Ovary (tissue), 9 donors: Measurements from ENCODE around the gene C1QTNF12. TPM values are rescaled to one million over a fixed set of nuclear protein-coding genes. Genes with fewer than 3 reads are reported as not detected.

Experiments used
- DNase-seq, 5 donors: peaks; one replicate each; pipeline ENCODE4 v3.0.0-alpha.2; 2019 to 2020
- H3K27ac ChIP-seq, 2 donors: fragments of 200-600 bp; one replicate each; pipeline versions ENCODE4 v1.5.1 to v1.8.0; 2019 to 2022
- H3K27me3 ChIP-seq: fragments of 200-600 bp; one replicate; pipeline ENCODE4 v1.8.0; 2022
- H3K36me3 ChIP-seq: fragments of 200-600 bp; sonication (generic); one replicate; pipeline ENCODE4 v1.5.1; 2019
- H3K4me1 ChIP-seq: one replicate; pipeline ENCODE4 v1.8.1; 2013; ENCODE audit warnings: mild to moderate bottlenecking, moderate library complexity; ENCODE audit not compliant: insufficient read depth
- H3K4me3 ChIP-seq: fragments of 200-600 bp; sonication (generic); one replicate; pipeline ENCODE4 v1.5.1; 2017
- H3K9me3 ChIP-seq, 2 donors: fragments of 200-600 bp in 1 of 2; sonication (generic) in 1 of 2; one replicate each; pipeline versions ENCODE4 v1.5.1 to v1.8.1; 2013 to 2019; ENCODE audit warnings: mild to moderate bottlenecking in 1 of 2, moderate library complexity in 1 of 2
- CTCF ChIP-seq, 3 donors: fragments of 450-650 bp in 2 of 3; fragments of 200-600 bp in 1 of 3; IDR thresholded peaks; one replicate each; pipeline versions ENCODE4 v1.5.1 to v1.8.0; 2016 to 2022; ENCODE audit warnings: antibody characterized with exemption in 3 of 3, mild to moderate bottlenecking in 1 of 3
- EP300 ChIP-seq: sonication (generic); formaldehyde crosslinking; IDR thresholded peaks from one replicate; pipeline ENCODE4 v1.6.1; 2017; ENCODE audit warnings: antibody characterized with exemption
- POLR2A ChIP-seq: fragments of 450-650 bp; IDR thresholded peaks from one replicate; pipeline ENCODE4 v1.6.1; 2017; ENCODE audit warnings: antibody characterized with exemption, mild to moderate bottlenecking, moderate library complexity
- WGBS, 3 donors: extraction: QIAGEN DNeasy Blood & Tissue Kit in 1 of 3; methylation state at CpG; one replicate each; pipeline versions ENCODE4 v1.1.5 to v1.1.7; 2013 to 2017; 5-methylcytosine and 5-hydroxymethylcytosine counted together
- intact Hi-C, 4 donors: fragments of 100-400 bp; cut with DNase I; formaldehyde crosslinking; loops; one replicate each; pipeline versions ENCODE4 v1.11.0 to v1.15.1; 2022 to 2023
- polyA plus RNA-seq, 2 donors: library from polyadenylated mRNA; stranded (reverse); fragments of 200-250 nt in 1 of 2; fragments of 350-450 nt in 1 of 2; fragmentation: Illumina TruSeq in 1 of 2; extraction: RNeasy Lipid Tissue Mini Kit (QIAGEN cat#74804) in 1 of 2; gene quantifications; one replicate each; pipeline ENCODE4 v1.2.3, GENCODE V29; 2013 to 2014
- total RNA-seq, 7 donors: library from RNA; depleted of rRNA in 2 of 7; stranded (reverse); fragments of >200 nt in 2 of 7; fragmentation: NEBNext Ultra II Directional in 3 of 7; extraction: Animal tissue kit (Norgen Biotek cat#: 25700) in 3 of 7; gene quantifications; one replicate each; pipeline versions ENCODE4 v1.1.0 to v1.2.4, GENCODE V29; 2016 to 2023
- donor health status: DM: no; HTN: no; CAD: no; lungs with moderate emphysema.
- donor health status: DM: no; HTN: no; CAD: no.
- donor health status: Bipolar disorder and iron deficiency.
- donor health status: DM: yes; HTN: yes; CAD: no.
- donor health status: DM: no; HTN: no; CAD: no.
- donor health status: DM: yes; HTN: yes; CAD: no.

The C1QTNF12 gene
- total and polyA plus RNA-seq, 9 donors, result 0.92 to 4.8 (median 1.4) TPM; not detected in 1

- Histone ChIP-seq H3K27ac (no peak overlapping the region), H3K4me1 (no peaks in the 10 kb centered on the region), H3K9me3 (no peaks in the 10 kb centered on the region), H3K4me3 (no peak overlapping the region), H3K36me3 (no peaks in the 10 kb centered on the region), H3K27me3 (peaks cover 10% of the 10 kb centered on the region)
- intact Hi-C loops, result loop anchor here in 1 of 4 donors (10.0 kb wide), 1 partner anchor 214 kb away; the partner anchor contains the start of gene AGRN
- no peak for TF ChIP-seq EP300
- no peak for TF ChIP-seq POLR2A
- TF ChIP-seq CTCF (IDR thresholded peaks at IDR 0.05), result no peak
- no peak for DNase-seq
- WGBS, 3 donors, result 50 to 59% (median 55%) methylated on average over 15 to 19 of the region's 19 CpGs
Measured at GRCh38 chr1:1238702-1239178, 7.8 kb downstream of the C1QTNF12 start.

GRCh38 chr1:1237874-1238701 lies 8.4 kb downstream of the C1QTNF12 start:
- peaks cover 3% of the 10 kb centered on the region for H3K4me1 ChIP-seq
- no peaks in the 10 kb centered on the region for H3K9me3 ChIP-seq
- WGBS, 3 donors, result 22 to 38% (median 29%) methylated on average over 44 to 48 of the region's 48 CpGs
- no peak overlapping the region for H3K4me3 ChIP-seq
- no peak for TF ChIP-seq POLR2A
- no peak for TF ChIP-seq CTCF (IDR thresholded peaks at IDR 0.05)
- TF ChIP-seq EP300, result no peak
- no peak overlapping the region for H3K27ac ChIP-seq
- intact Hi-C loops, result loop anchor here in 1 of 4 donors (10.0 kb wide), 1 partner anchor 213 kb away; the partner anchor contains the start of gene AGRN
- H3K27me3 ChIP-seq, result peaks cover 10% of the 10 kb centered on the region
- DNase-seq, result no peak
- H3K36me3 ChIP-seq, result no peaks in the 10 kb centered on the region

GRCh38 chr1:1236945-1237873 lies 9.3 kb downstream of the C1QTNF12 start:
- H3K4me3 ChIP-seq, result no peak overlapping the region
- intact Hi-C loops, result loop anchor here in 1 of 4 donors (10.0 kb wide), 1 partner anchor 212 kb away; the partner anchor contains the start of gene AGRN
- TF ChIP-seq POLR2A (no peak), CTCF (IDR thresholded peaks at IDR 0.05) (no peak), EP300 (no peak)

GRCh38 chr1:1236176-1236763 lies 10.3 kb downstream of the C1QTNF12 start:
- H3K27ac ChIP-seq, result no peak overlapping the region
- intact Hi-C loops, result loop anchor here in 1 of 4 donors (10.0 kb wide), 1 partner anchor 211 kb away; the partner anchor contains the start of gene AGRN
- peaks cover 10% of the 10 kb centered on the region for H3K4me1 ChIP-seq
- H3K4me3 ChIP-seq, result no peak overlapping the region
- H3K9me3 ChIP-seq, result no peaks in the 10 kb centered on the region
- no peaks in the 10 kb centered on the region for H3K36me3 ChIP-seq
- H3K27me3 ChIP-seq, result peaks cover 5% of the 10 kb centered on the region
- TF ChIP-seq POLR2A, result no peak
- TF ChIP-seq CTCF (IDR thresholded peaks at IDR 0.05), result no peak
- no peak for TF ChIP-seq EP300
- WGBS, 3 donors, result 54 to 68% (median 67%) methylated on average over 21 to 22 of the region's 22 CpGs
- no peak for DNase-seq

More at GRCh38 chr1:1236945-1237873, 9.3 kb downstream of the C1QTNF12 start:
- Histone ChIP-seq H3K9me3 (no peaks in the 10 kb centered on the region), H3K27me3 (peaks cover 10% of the 10 kb centered on the region), H3K27ac (no peak overlapping the region), H3K4me1 (peaks cover 10% of the 10 kb centered on the region), H3K36me3 (no peaks in the 10 kb centered on the region)
- 12 to 15% (median 14%) methylated on average over 25 to 34 of the region's 34 CpGs for WGBS, 3 donors
- no peak for DNase-seq
